Measurements from ENCODE around the gene OR6C65. TPM values are rescaled to one million over a fixed set of nuclear protein-coding genes. Genes with fewer than 3 reads are reported as not detected.
"Not testable (repeated sequence)": the region's sequence is repeated elsewhere in the genome, so short reads cannot be mapped to it uniquely, and the experiment has no call there.

The OR6C65 gene
- total and polyA plus RNA-seq, 2 experiments from 2014 or later, result not detected

GRCh38 chr12:55413498-55414388 lies 13.4 kb downstream of the OR6C65 start:
- H2AFZ ChIP-seq; H4K20me1 ChIP-seq (ENCODE audit: insufficient read depth); H3K9me3 ChIP-seq (ENCODE audit: low read depth); H3K27me3 ChIP-seq (replicated peaks; ENCODE audit: insufficient read depth); DNase-seq; H3K27ac ChIP-seq; H3K9ac ChIP-seq; H3K4me3 ChIP-seq; H3K4me1 ChIP-seq (ENCODE audit: insufficient read depth); H3K36me3 ChIP-seq (ENCODE audit: low read depth); H3K79me2 ChIP-seq (ENCODE audit: insufficient read depth); H3K4me2 ChIP-seq (ENCODE audit: unreplicated experiment); H3F3A ChIP-seq (ENCODE audit: insufficient read depth); H3K9me2 ChIP-seq (ENCODE audit: insufficient read depth); in situ Hi-C loops (cut with MboI): not testable (repeated sequence)
- WGBS, 2 experiments (ENCODE audit: low coverage in 1 of 2, low lambda C conversion rate in 2 of 2, missing lambda C conversion rate in 2 of 2), result 66 to 86% methylated on average over 5 of the region's 6 CpGs

- H3K79me2 ChIP-seq (ENCODE audit: insufficient read depth); DNase-seq; H3F3A ChIP-seq (ENCODE audit: insufficient read depth); H3K9ac ChIP-seq; H3K4me1 ChIP-seq (ENCODE audit: insufficient read depth); H3K9me3 ChIP-seq (ENCODE audit: low read depth); H3K36me3 ChIP-seq (ENCODE audit: low read depth); H3K27me3 ChIP-seq (replicated peaks; ENCODE audit: insufficient read depth); H3K27ac ChIP-seq; H3K4me2 ChIP-seq (ENCODE audit: unreplicated experiment); H4K20me1 ChIP-seq (ENCODE audit: insufficient read depth); H3K4me3 ChIP-seq; in situ Hi-C loops (cut with MboI); H3K9me2 ChIP-seq (ENCODE audit: insufficient read depth); H2AFZ ChIP-seq: not testable (repeated sequence)
- 13 to 16% methylated on average over 11 of the region's 11 CpGs for WGBS, 2 experiments (ENCODE audit: low coverage in 1 of 2, low lambda C conversion rate in 2 of 2, missing lambda C conversion rate in 2 of 2)
Observed at GRCh38 chr12:55414396-55414823, 14.1 kb downstream of the OR6C65 start.

GRCh38 chr12:55414889-55415288 lies 14.6 kb downstream of the OR6C65 start:
- H3K27ac ChIP-seq; H3K79me2 ChIP-seq (ENCODE audit: insufficient read depth); H3K9ac ChIP-seq; H4K20me1 ChIP-seq (ENCODE audit: insufficient read depth); H3K4me3 ChIP-seq; H3K9me2 ChIP-seq (ENCODE audit: insufficient read depth); H2AFZ ChIP-seq; H3K36me3 ChIP-seq (ENCODE audit: low read depth); in situ Hi-C loops (cut with MboI); H3K4me1 ChIP-seq (ENCODE audit: insufficient read depth); H3K4me2 ChIP-seq (ENCODE audit: unreplicated experiment); H3F3A ChIP-seq (ENCODE audit: insufficient read depth); DNase-seq; H3K27me3 ChIP-seq (replicated peaks; ENCODE audit: insufficient read depth); H3K9me3 ChIP-seq (ENCODE audit: low read depth): not testable (repeated sequence)
- 0% methylated on average over 2 to 6 of the region's 34 CpGs for WGBS, 2 experiments (ENCODE audit: low coverage in 1 of 2, low lambda C conversion rate in 2 of 2, missing lambda C conversion rate in 2 of 2)

- Histone ChIP-seq H3K9me2 (ENCODE audit: insufficient read depth) (no peaks in the 10 kb centered on the region), H3K9me3 (ENCODE audit: low read depth) (no peaks in the 10 kb centered on the region), H3K79me2 (ENCODE audit: insufficient read depth) (no peaks in the 10 kb centered on the region), H3K4me2 (ENCODE audit: unreplicated experiment) (no peak overlapping the region), H4K20me1 (ENCODE audit: insufficient read depth) (no peaks in the 10 kb centered on the region), H2AFZ (no peak overlapping the region; the same call in 1 of the 2 replicates), H3F3A (ENCODE audit: insufficient read depth) (no peaks in the 10 kb centered on the region), H3K4me1 (ENCODE audit: insufficient read depth) (no peaks in the 10 kb centered on the region), H3K27ac (no peak overlapping the region), H3K36me3 (ENCODE audit: low read depth) (no peaks in the 10 kb centered on the region), H3K9ac (no peak overlapping the region), H3K27me3 (replicated peaks; ENCODE audit: insufficient read depth) (no peaks in the 10 kb centered on the region), H3K4me3 (no peak overlapping the region)
- WGBS, 2 experiments (ENCODE audit: low coverage in 1 of 2, low lambda C conversion rate in 2 of 2, missing lambda C conversion rate in 2 of 2), result 4 to 24% methylated on average over 1 of the region's 1 CpG
- in situ Hi-C loops (cut with MboI), result no loop called here
- TF ChIP-seq EZH2 (IDR thresholded peaks at IDR 0.05; ENCODE audit: insufficient read depth, poor library complexity, severe bottlenecking) (no peak), EZH2phosphoT487 (IDR thresholded peaks at IDR 0.05; ENCODE audit: insufficient read depth, low read depth) (no peak)
- DNase-seq, result no peak
Observed at GRCh38 chr12:55416961-55417360, 16.6 kb downstream of the OR6C65 start.
